GM23338 (cell line): ENCODE measurements around the gene TMEM131L. TPM values are rescaled to one million over a fixed set of nuclear protein-coding genes. Genes with fewer than 3 reads are reported as not detected.

Experiments
- ATAC-seq: fragments of 200-7000 bp; cut with Tn5 transposase; 3 replicates; pipeline ENCODE4 v1.9.1; 2020
- DNase-seq: peaks from one replicate; pipeline ENCODE4 v3.0.0-alpha.2; 2015; ENCODE audit warnings: low spot score
- H2AFZ ChIP-seq: fragments of 200-600 bp; sonication (generic); 2 replicates; pipeline ENCODE4 v1.8.0; 2016; ENCODE audit warnings: antibody characterized with exemption, mild to moderate bottlenecking, moderate library complexity
- H3F3A ChIP-seq: fragments of 200-600 bp; sonication (generic); replicated peaks from 2 replicates; pipeline ENCODE4 v1.8.0; 2017; ENCODE audit warnings: antibody characterized with exemption, mixed run types, low read depth
- H3K27ac ChIP-seq: fragments of 200-600 bp; sonication (generic); 2 replicates; pipeline ENCODE4 v1.6.1; 2016; ENCODE audit warnings: low read depth
- H3K27me3 ChIP-seq: fragments of 200-600 bp; sonication (generic); 2 replicates; pipeline ENCODE4 v1.8.0; 2016; ENCODE audit warnings: mild to moderate bottlenecking, mixed run types, moderate library complexity; ENCODE audit not compliant: insufficient read depth
- H3K36me3 ChIP-seq: fragments of 200-600 bp; sonication (generic); 2 replicates; pipeline ENCODE4 v1.8.0; 2016; ENCODE audit warnings: mild to moderate bottlenecking; ENCODE audit not compliant: insufficient read depth
- H3K4me1 ChIP-seq: fragments of 200-600 bp; sonication (generic); 2 replicates; pipeline ENCODE4 v1.8.0; 2016; ENCODE audit warnings: mild to moderate bottlenecking, moderate library complexity; ENCODE audit not compliant: insufficient read depth
- H3K4me2 ChIP-seq: fragments of 200-600 bp; sonication (generic); 2 replicates; pipeline ENCODE4 v1.7.1; 2017; ENCODE audit warnings: mixed run types
- H3K4me3 ChIP-seq: fragments of 200-600 bp; sonication (generic); 2 replicates; pipeline ENCODE4 v1.6.1; 2016; ENCODE audit warnings: mixed run types
- H3K79me2 ChIP-seq: fragments of 200-600 bp; sonication (generic); replicated peaks from 2 replicates; pipeline ENCODE4 v1.8.0; 2017; ENCODE audit warnings: mild to moderate bottlenecking; ENCODE audit not compliant: insufficient read depth
- H3K9me2 ChIP-seq: fragments of 200-600 bp; sonication (generic); 2 replicates; pipeline ENCODE4 v1.8.0; 2017; ENCODE audit not compliant: insufficient read depth
- H4K20me1 ChIP-seq: fragments of 200-600 bp; sonication (generic); replicated peaks from 2 replicates; pipeline ENCODE4 v1.8.0; 2017; ENCODE audit warnings: mild to moderate bottlenecking; ENCODE audit not compliant: insufficient read depth
- H3K27ac Mint-ChIP-seq: 2 replicates; pipeline ENCODE4 v1.8.0; 2020; ENCODE audit warnings: inconsistent platforms, mild to moderate bottlenecking, moderate library complexity, mixed read lengths
- H3K27me3 Mint-ChIP-seq: 3 replicates; pipeline ENCODE4 v1.8.0; 2022; ENCODE audit warnings: low read depth, mild to moderate bottlenecking, moderate library complexity, mixed read lengths, inconsistent platforms; ENCODE audit not compliant: insufficient read depth, poor library complexity
- H3K36me3 Mint-ChIP-seq: 3 replicates; pipeline ENCODE4 v1.8.0; 2021; ENCODE audit warnings: low read depth, mild to moderate bottlenecking, inconsistent platforms, moderate library complexity, mixed read lengths
- H3K4me1 Mint-ChIP-seq: 3 replicates; pipeline ENCODE4 v1.8.0; 2020; ENCODE audit warnings: mild to moderate bottlenecking, inconsistent platforms, mixed read lengths
- H3K4me3 Mint-ChIP-seq: 3 replicates; pipeline ENCODE4 v1.8.0; 2021; ENCODE audit warnings: moderate library complexity, mild to moderate bottlenecking, inconsistent platforms, mixed read lengths
- H3K9me3 Mint-ChIP-seq: 3 replicates; pipeline ENCODE4 v1.8.0; 2020; ENCODE audit warnings: moderate library complexity, mild to moderate bottlenecking, inconsistent platforms, mixed read lengths
- CREB1 ChIP-seq: fragments of 250-450 bp; sonication (Bioruptor Pico); IDR thresholded peaks from 2 replicates; pipeline ENCODE4 v1.5.0; 2020; ENCODE audit warnings: low read depth, mild to moderate bottlenecking, moderate library complexity
- CTCF ChIP-seq, 2 experiments: fragments of 200-600 bp in 1 of 2; sonication (generic) in 1 of 2; conservative IDR thresholded peaks; 2 replicates each; pipeline versions ENCODE4 v1.5.1 to v1.6.1; 2016 to 2017; ENCODE audit warnings: antibody characterized with exemption in 2 of 2, low read depth in 2 of 2, mild to moderate bottlenecking in 2 of 2, moderate library complexity in 1 of 2
- ETS1 ChIP-seq: IDR thresholded peaks from 2 replicates; pipeline ENCODE4 v1.6.1; 2016; ENCODE audit warnings: antibody characterized with exemption
- EZH2 ChIP-seq: fragments of 200-600 bp; sonication (generic); IDR thresholded peaks from one replicate; pipeline ENCODE4 v1.8.0; 2017; ENCODE audit warnings: antibody characterized with exemption, mild to moderate bottlenecking, low read depth; ENCODE audit not compliant: unreplicated experiment
- EZH2phosphoT487 ChIP-seq: fragments of 200-600 bp; sonication (generic); IDR thresholded peaks from one replicate; pipeline ENCODE4 v1.8.1; 2018; ENCODE audit warnings: antibody characterized with exemption; ENCODE audit not compliant: unreplicated experiment
- JUNB ChIP-seq: IDR thresholded peaks from one replicate; pipeline ENCODE4 v1.6.1; 2016; ENCODE audit warnings: antibody characterized with exemption; ENCODE audit not compliant: unreplicated experiment
- NANOG ChIP-seq: IDR thresholded peaks from 2 replicates; pipeline ENCODE4 v1.6.1; 2016; ENCODE audit warnings: antibody characterized with exemption, borderline replicate concordance
- POLR2AphosphoS5 ChIP-seq: IDR thresholded peaks from 2 replicates; pipeline ENCODE4 v1.6.1; 2016; ENCODE audit warnings: antibody characterized with exemption, low read depth
- REST ChIP-seq: IDR thresholded peaks from one replicate; pipeline ENCODE4 v1.6.1; 2018; ENCODE audit warnings: antibody characterized with exemption; ENCODE audit not compliant: unreplicated experiment
- STAT1 ChIP-seq: IDR thresholded peaks from one replicate; pipeline ENCODE4 v1.6.1; 2016; ENCODE audit warnings: antibody characterized with exemption; ENCODE audit not compliant: unreplicated experiment
- ZNF114 ChIP-seq: fragments of 250-450 bp; sonication (Bioruptor Pico); IDR thresholded peaks from 2 replicates; pipeline ENCODE4 v1.5.0; 2020; ENCODE audit warnings: mild to moderate bottlenecking, moderate library complexity
- ZNF331 ChIP-seq: fragments of 250-450 bp; sonication (Bioruptor Pico); IDR thresholded peaks from 2 replicates; pipeline ENCODE4 v1.5.0; 2020; ENCODE audit warnings: low read depth, mild to moderate bottlenecking, moderate library complexity
- ZNF462 ChIP-seq: fragments of 250-450 bp; sonication (Bioruptor Pico); IDR thresholded peaks from 2 replicates; pipeline ENCODE4 v1.5.0; 2020; ENCODE audit warnings: mild to moderate bottlenecking, moderate library complexity
- polyA plus RNA-seq: library from polyadenylated mRNA; unstranded; fragments of >200 nt; fragmentation: Nextera tagmentation; extraction: Ambion mirVana; gene quantifications from 2 replicates; pipeline ENCODE4 v1.2.1, GENCODE V29; 2016
- total RNA-seq: library from RNA; depleted of rRNA; stranded (reverse); fragments of >200 nt; shearing (Covaris generic); gene quantifications from 2 replicates; pipeline ENCODE4 v1.2.3, GENCODE V29; 2014

The TMEM131L gene
- total and polyA plus RNA-seq, 2 experiments from 2014 or later = 11.1 to 32.2 TPM

GRCh38 chr4:153585026-153585425, 118.9 kb downstream of the TMEM131L start:
- no peak overlapping the region for H3K4me3 ChIP-seq
- H4K20me1 ChIP-seq = no peaks in the 10 kb centered on the region
- TF ChIP-seq ZNF114 (CRISPR knock-in tag) (no peak), ZNF331 (CRISPR knock-in tag) (no peak), ETS1 (no peak), JUNB (no peak), CREB1 (CRISPR knock-in tag) (no peak), CTCF (conservative IDR thresholded peaks at IDR 0.05; ENCODE audit: low read depth in 2 of 2) (no peak), NANOG (no peak), STAT1 (no peak), EZH2 (no peak), EZH2phosphoT487 (no peak), REST (no peak), ZNF462 (no peak), POLR2AphosphoS5 (no peak)
- no peaks in the 10 kb centered on the region; the same call in 1 of the 2 replicates for H3K36me3 ChIP-seq
- ATAC-seq = no peak
- H3K9me3 Mint-ChIP-seq = no peaks in the 10 kb centered on the region
- H3F3A ChIP-seq = no peaks in the 10 kb centered on the region
- no peaks in the 10 kb centered on the region for H3K79me2 ChIP-seq
- peaks cover 16% of the 10 kb centered on the region for H3K36me3 Mint-ChIP-seq
- H3K27ac Mint-ChIP-seq = no peak overlapping the region
- peaks cover 5% of the 10 kb centered on the region for H3K27me3 Mint-ChIP-seq
- no peak overlapping the region for H2AFZ ChIP-seq
- H3K9me2 ChIP-seq = no peaks in the 10 kb centered on the region
- no peaks in the 10 kb centered on the region for H3K27me3 ChIP-seq
- H3K4me2 ChIP-seq = no peak overlapping the region
- H3K4me3 Mint-ChIP-seq = no peak overlapping the region
- no peak overlapping the region for H3K27ac ChIP-seq
- DNase-seq = no peak
- peaks cover 17% of the 10 kb centered on the region for H3K4me1 Mint-ChIP-seq
- no peaks in the 10 kb centered on the region; the same call in 1 of the 2 replicates for H3K4me1 ChIP-seq
